Ovary (tissue), 9 donors: ENCODE data around the gene CD40. TPM values are rescaled to one million over a fixed set of nuclear protein-coding genes. Genes with fewer than 3 reads are reported as not detected.

Experiments
- DNase-seq, 5 donors: peaks; one replicate each; pipeline ENCODE4 v3.0.0-alpha.2; 2019 to 2020
- H3K27ac ChIP-seq, 2 donors: fragments of 200-600 bp; one replicate each; pipeline versions ENCODE4 v1.5.1 to v1.8.0; 2019 to 2022
- H3K27me3 ChIP-seq: fragments of 200-600 bp; one replicate; pipeline ENCODE4 v1.8.0; 2022
- H3K36me3 ChIP-seq: fragments of 200-600 bp; sonication (generic); one replicate; pipeline ENCODE4 v1.5.1; 2019
- H3K4me1 ChIP-seq: one replicate; pipeline ENCODE4 v1.8.1; 2013; ENCODE audit warnings: mild to moderate bottlenecking, moderate library complexity; ENCODE audit not compliant: insufficient read depth
- H3K4me3 ChIP-seq: fragments of 200-600 bp; sonication (generic); one replicate; pipeline ENCODE4 v1.5.1; 2017
- H3K9me3 ChIP-seq, 2 donors: fragments of 200-600 bp in 1 of 2; sonication (generic) in 1 of 2; one replicate each; pipeline versions ENCODE4 v1.5.1 to v1.8.1; 2013 to 2019; ENCODE audit warnings: mild to moderate bottlenecking in 1 of 2, moderate library complexity in 1 of 2
- EP300 ChIP-seq: sonication (generic); formaldehyde crosslinking; IDR thresholded peaks from one replicate; pipeline ENCODE4 v1.6.1; 2017; ENCODE audit warnings: antibody characterized with exemption
- POLR2A ChIP-seq: fragments of 450-650 bp; IDR thresholded peaks from one replicate; pipeline ENCODE4 v1.6.1; 2017; ENCODE audit warnings: antibody characterized with exemption, mild to moderate bottlenecking, moderate library complexity
- WGBS, 3 donors: extraction: QIAGEN DNeasy Blood & Tissue Kit in 1 of 3; methylation state at CpG; one replicate each; pipeline versions ENCODE4 v1.1.5 to v1.1.7; 2013 to 2017; 5-methylcytosine and 5-hydroxymethylcytosine counted together
- intact Hi-C, 4 donors: fragments of 100-400 bp; cut with DNase I; formaldehyde crosslinking; loops; one replicate each; pipeline versions ENCODE4 v1.11.0 to v1.15.1; 2022 to 2023
- polyA plus RNA-seq, 2 donors: library from polyadenylated mRNA; stranded (reverse); fragments of 200-250 nt in 1 of 2; fragments of 350-450 nt in 1 of 2; fragmentation: Illumina TruSeq in 1 of 2; extraction: RNeasy Lipid Tissue Mini Kit (QIAGEN cat#74804) in 1 of 2; gene quantifications; one replicate each; pipeline ENCODE4 v1.2.3, GENCODE V29; 2013 to 2014
- total RNA-seq, 7 donors: library from RNA; depleted of rRNA in 2 of 7; stranded (reverse); fragments of >200 nt in 2 of 7; fragmentation: NEBNext Ultra II Directional in 3 of 7; extraction: Animal tissue kit (Norgen Biotek cat#: 25700) in 3 of 7; gene quantifications; one replicate each; pipeline versions ENCODE4 v1.1.0 to v1.2.4, GENCODE V29; 2016 to 2023
- TF ChIP-seq, protein P1 (sequence below), 3 donors: fragments of 450-650 bp in 2 of 3; fragments of 200-600 bp in 1 of 3; IDR thresholded peaks; one replicate each; pipeline versions ENCODE4 v1.5.1 to v1.8.0; 2016 to 2022; ENCODE audit warnings: antibody characterized with exemption in 3 of 3, mild to moderate bottlenecking in 1 of 3
- donor health status: DM: no; HTN: no; CAD: no; lungs with moderate emphysema.
- donor health status: DM: no; HTN: no; CAD: no.
- donor health status: Bipolar disorder and iron deficiency.
- donor health status: DM: yes; HTN: yes; CAD: no.
- donor health status: DM: no; HTN: no; CAD: no.
- donor health status: DM: yes; HTN: yes; CAD: no.

CD40 gene
- total and polyA plus RNA-seq, 9 donors, result 14.4 to 35.7 (median 21.6) TPM

DNA sequence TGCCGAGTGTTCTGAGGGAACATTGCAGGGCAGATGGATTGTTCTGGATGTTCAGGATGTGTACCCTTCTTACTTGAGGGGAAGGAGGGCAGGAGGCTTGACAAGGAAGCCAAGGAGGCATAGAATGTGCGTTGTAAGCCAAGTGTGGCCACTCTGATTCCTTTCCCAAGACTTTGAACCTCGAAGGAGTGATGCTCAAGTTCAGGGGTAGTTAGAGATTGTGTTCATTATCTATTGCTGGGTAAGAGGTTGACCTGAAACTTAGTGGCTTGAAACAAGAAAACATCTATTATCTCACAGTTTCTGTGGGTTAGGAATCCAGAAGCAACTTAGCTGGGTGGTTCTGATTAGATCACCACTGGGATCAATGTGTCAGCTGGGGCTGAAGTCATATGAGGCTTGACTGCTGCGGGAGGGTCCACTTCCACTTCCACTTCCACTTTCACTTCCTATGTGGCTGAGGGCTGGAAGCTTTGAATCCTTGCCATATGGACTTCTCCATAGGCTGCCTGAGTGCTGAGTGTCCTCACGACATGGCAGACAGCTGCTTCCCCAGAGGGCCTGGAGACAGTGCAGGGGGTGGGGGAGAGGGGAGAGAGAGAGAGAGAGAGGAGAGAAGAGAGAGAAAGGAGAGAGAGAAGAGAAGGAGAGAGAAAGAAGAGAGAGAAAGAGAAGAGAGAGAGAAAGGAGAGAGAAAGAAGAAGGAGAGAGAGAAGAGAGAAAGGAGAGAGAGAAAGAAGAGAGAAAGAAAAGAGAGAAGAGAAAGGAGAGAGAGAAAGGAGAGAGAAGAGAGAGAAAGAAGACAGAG lies 6.9 kb upstream of the CD40 start:
- TF ChIP-seq POLR2A, result no peak
- TF ChIP-seq, protein P1, sequence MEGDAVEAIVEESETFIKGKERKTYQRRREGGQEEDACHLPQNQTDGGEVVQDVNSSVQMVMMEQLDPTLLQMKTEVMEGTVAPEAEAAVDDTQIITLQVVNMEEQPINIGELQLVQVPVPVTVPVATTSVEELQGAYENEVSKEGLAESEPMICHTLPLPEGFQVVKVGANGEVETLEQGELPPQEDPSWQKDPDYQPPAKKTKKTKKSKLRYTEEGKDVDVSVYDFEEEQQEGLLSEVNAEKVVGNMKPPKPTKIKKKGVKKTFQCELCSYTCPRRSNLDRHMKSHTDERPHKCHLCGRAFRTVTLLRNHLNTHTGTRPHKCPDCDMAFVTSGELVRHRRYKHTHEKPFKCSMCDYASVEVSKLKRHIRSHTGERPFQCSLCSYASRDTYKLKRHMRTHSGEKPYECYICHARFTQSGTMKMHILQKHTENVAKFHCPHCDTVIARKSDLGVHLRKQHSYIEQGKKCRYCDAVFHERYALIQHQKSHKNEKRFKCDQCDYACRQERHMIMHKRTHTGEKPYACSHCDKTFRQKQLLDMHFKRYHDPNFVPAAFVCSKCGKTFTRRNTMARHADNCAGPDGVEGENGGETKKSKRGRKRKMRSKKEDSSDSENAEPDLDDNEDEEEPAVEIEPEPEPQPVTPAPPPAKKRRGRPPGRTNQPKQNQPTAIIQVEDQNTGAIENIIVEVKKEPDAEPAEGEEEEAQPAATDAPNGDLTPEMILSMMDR (IDR thresholded peaks at IDR 0.05), result no peak
- TF ChIP-seq EP300, result no peak
- no peak overlapping the region for H3K4me3 ChIP-seq
- no peaks in the 10 kb centered on the region for H3K27me3 ChIP-seq
- H3K4me1 ChIP-seq, result no peaks in the 10 kb centered on the region
- H3K9me3 ChIP-seq, result no peaks in the 10 kb centered on the region
- DNase-seq, result peak in 1 of 5 donors; percentile 1
- intact Hi-C loops, result no loop called here
- 48 to 63% (median 49%) methylated on average over 5 of the region's 5 CpGs for WGBS, 3 donors
- no peaks in the 10 kb centered on the region for H3K36me3 ChIP-seq
- H3K27ac ChIP-seq, result no peak overlapping the region

DNA sequence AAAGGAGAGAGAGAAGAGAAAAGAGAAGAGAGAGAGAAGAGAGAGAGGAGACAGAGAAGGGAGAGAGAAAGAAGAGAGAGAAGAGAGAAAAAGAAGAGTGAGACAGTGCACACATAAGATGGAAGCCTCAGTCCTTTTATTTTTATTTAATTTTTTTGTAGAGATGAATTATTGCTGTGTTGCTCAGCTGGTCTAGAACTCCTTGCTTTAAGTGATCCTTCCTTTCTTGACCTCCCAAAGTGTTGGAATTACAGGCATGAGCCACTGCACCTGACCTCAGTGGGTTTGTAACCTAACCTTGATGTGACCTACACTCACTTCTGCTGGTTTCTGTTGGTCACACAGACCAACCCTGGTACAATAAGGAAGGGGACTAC lies 6.3 kb upstream of the CD40 start:
- H3K4me3 ChIP-seq, result no peak overlapping the region
- TF ChIP-seq POLR2A (no peak), EP300 (no peak)
- TF ChIP-seq, protein P1 (IDR thresholded peaks at IDR 0.05), result no peak
- H3K27me3 ChIP-seq, result no peaks in the 10 kb centered on the region
- no peaks in the 10 kb centered on the region for H3K9me3 ChIP-seq
- intact Hi-C loops, result no loop called here
- H3K27ac ChIP-seq, result no peak overlapping the region
- no peaks in the 10 kb centered on the region for H3K36me3 ChIP-seq
- H3K4me1 ChIP-seq, result no peaks in the 10 kb centered on the region
- no peak for DNase-seq

DNA sequence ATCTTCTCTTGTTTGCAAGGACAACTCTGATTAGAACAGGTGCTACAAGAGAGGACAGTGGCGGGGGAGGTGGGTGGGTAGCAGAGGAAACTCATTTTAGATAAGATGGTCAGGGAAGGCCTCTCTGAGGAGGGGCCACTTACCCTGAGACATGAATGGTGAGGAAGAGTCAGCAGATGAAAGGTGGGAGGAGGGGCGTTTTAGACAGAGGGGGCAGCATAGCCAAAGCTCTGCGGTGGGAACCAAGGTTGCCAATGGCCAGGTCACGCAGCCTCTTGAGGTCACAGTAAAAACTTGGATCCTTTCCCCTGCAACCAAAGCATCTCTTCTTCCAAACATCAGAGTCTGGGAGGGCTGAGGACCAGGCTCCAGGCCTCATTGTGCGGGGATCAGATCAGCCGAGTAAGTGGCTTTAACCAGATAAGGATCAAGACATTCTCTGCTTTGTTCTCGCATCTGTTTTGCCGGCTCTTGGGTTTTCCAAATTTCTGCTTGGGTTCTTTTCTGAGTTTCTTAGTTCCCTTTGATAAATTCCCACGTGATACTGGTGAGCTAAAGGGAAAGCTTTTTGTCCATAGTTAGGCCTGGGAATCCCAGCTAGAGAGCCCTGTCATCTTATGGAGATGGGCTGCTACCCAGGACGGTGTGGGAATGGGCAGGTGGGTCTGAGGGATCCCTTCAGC lies 5.5 kb upstream of the CD40 start:
- no peaks in the 10 kb centered on the region for H3K27me3 ChIP-seq
- intact Hi-C loops, result no loop called here
- peak in 1 of 5 donors; percentile 0 for DNase-seq

DNA sequence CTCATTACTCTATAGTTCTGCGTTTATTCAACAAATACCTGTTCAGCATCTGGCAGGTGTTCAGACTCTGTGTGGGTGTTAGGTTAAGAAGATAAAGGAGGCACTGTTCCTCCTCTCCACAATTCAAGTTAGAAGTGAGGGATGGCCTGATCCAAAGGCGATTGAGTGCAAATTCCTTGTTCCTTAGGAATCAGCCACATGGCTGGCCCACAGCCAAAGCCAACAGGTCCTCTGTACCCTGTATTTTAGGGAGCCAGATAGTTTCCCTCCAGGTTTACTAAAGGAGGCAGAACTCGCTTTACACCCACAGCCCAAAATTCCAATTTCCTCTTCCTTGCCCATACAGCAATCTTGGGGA lies 5.0 kb upstream of the CD40 start:
- H3K27me3 ChIP-seq, result no peaks in the 10 kb centered on the region
- H3K9me3 ChIP-seq, result no peaks in the 10 kb centered on the region
- TF ChIP-seq, protein P1 (IDR thresholded peaks at IDR 0.05), result no peak
- TF ChIP-seq EP300 (no peak), POLR2A (no peak)
- peaks cover 3% of the 10 kb centered on the region for H3K4me1 ChIP-seq
- intact Hi-C loops, result no loop called here
- peak in 1 of 5 donors; percentile 1 for DNase-seq
- no peak overlapping the region for H3K4me3 ChIP-seq
- no peak overlapping the region for H3K27ac ChIP-seq
- WGBS, 3 donors, result 43 to 65% (median 53%) methylated on average over 3 of the region's 3 CpGs
- H3K36me3 ChIP-seq, result no peaks in the 10 kb centered on the region

More for the DNA sequence above, 5.5 kb upstream of the CD40 start:
- H3K9me3 ChIP-seq, result no peaks in the 10 kb centered on the region
- no peaks in the 10 kb centered on the region for H3K36me3 ChIP-seq
- H3K4me1 ChIP-seq, result peaks cover 2% of the 10 kb centered on the region
- no peak overlapping the region for H3K27ac ChIP-seq
- 60 to 67% (median 60%) methylated on average over 10 of the region's 10 CpGs for whole genome bisulfite sequencing, 3 donors
- no peak overlapping the region for H3K4me3 ChIP-seq
- TF ChIP-seq POLR2A, result no peak
- TF ChIP-seq EP300, result no peak
- TF ChIP-seq, protein P1 (IDR thresholded peaks at IDR 0.05), result no peak
